Myometrial cell (primary cell): ENCODE measurements around the gene YIPF5. TPM values are rescaled to one million over a fixed set of nuclear protein-coding genes. Genes with fewer than 3 reads are reported as not detected.

Source experiments
- total RNA-seq: library from RNA; depleted of rRNA; stranded (reverse); fragments of >200 nt; gene quantifications from 2 replicates; pipeline ENCODE4 v1.2.3, GENCODE V29; 2015

The YIPF5 gene
- total RNA-seq, result 104 and 105 TPM in 2 replicates

GRCh38 chr5:144170276-144171024, at the start of gene YIPF5, which contains the start of gene KCTD16:
Gene YIPF5, minus strand, starts transcription at chr5:144170659. Its CDS starts 704 bp downstream, at chr5:144169955.
Gene KCTD16, plus strand, starts transcription at chr5:144170873.

Other genes with a start within 250 kb of the YIPF5 start
- gene KCTD16, start 214 bp upstream of the YIPF5 start, total RNA-seq, result under 0.01 and 0.18 TPM in 2 replicates